ENCODE results near the gene METTL8.

- TF ChIP-seq EP300 (IDR thresholded peaks at IDR 0.05) = no peak
- no peak for TF ChIP-seq CTCF (IDR thresholded peaks at IDR 0.05)
These were observed 23.7 kb downstream of the METTL8 start for GRCh38 chr2:171410101-171410500.
